NT2/D1 (cell line): ENCODE results near the gene ZBTB43.

Experiments used
- DNase-seq: peaks from one replicate; pipeline ENCODE4 v3.0.0-alpha.2; 2011; ENCODE audit warnings: low read depth, low spot score
- H3K27me3 ChIP-seq: 2 replicates; pipeline ENCODE4 v1.6.0; 2011; ENCODE audit warnings: mild to moderate bottlenecking; ENCODE audit not compliant: insufficient read length, insufficient read depth
- H3K36me3 ChIP-seq: 2 replicates; pipeline ENCODE4 v1.6.1; 2011; ENCODE audit warnings: mild to moderate bottlenecking, low read length, mixed read lengths; ENCODE audit not compliant: insufficient read depth, insufficient read length
- H3K4me1 ChIP-seq: 2 replicates; pipeline ENCODE4 v1.5.1; 2011; ENCODE audit not compliant: insufficient read depth, insufficient read length
- H3K4me3 ChIP-seq: 2 replicates; pipeline ENCODE4 v1.5.1; 2011; ENCODE audit warnings: low read depth; ENCODE audit not compliant: insufficient read length
- H3K9ac ChIP-seq: 2 replicates; pipeline ENCODE4 v1.6.0; 2011; ENCODE audit warnings: low read depth; ENCODE audit not compliant: insufficient read length
- H3K9me3 ChIP-seq: 2 replicates; pipeline ENCODE4 v1.5.1; 2011; ENCODE audit warnings: mild to moderate bottlenecking, low read length; ENCODE audit not compliant: insufficient read depth
- SUZ12 ChIP-seq: IDR thresholded peaks from 2 replicates; pipeline ENCODE4 v1.6.1; 2011; ENCODE audit not compliant: insufficient read length, insufficient read depth; ENCODE audit errors: extremely low read depth
- YY1 ChIP-seq: IDR thresholded peaks from 2 replicates; pipeline ENCODE4 v1.6.1; 2011; ENCODE audit not compliant: insufficient read length, insufficient read depth
- ZNF274 ChIP-seq: IDR thresholded peaks from 2 replicates; pipeline ENCODE4 v1.6.1; 2011; ENCODE audit warnings: mild to moderate bottlenecking, low read depth, low read length

The ZBTB43 gene

GRCh38 chr9:126833020-126833419 is 28.2 kb downstream of the ZBTB43 start:
- TF ChIP-seq YY1 = no peak
- no peak for TF ChIP-seq SUZ12
- no peak for TF ChIP-seq ZNF274
- no peaks in the 10 kb centered on the region for H3K9me3 ChIP-seq
- no peak overlapping the region for H3K4me3 ChIP-seq
- no peaks in the 10 kb centered on the region for H3K4me1 ChIP-seq
- peaks cover 51% of the 10 kb centered on the region for H3K36me3 ChIP-seq
- no peaks in the 10 kb centered on the region for H3K27me3 ChIP-seq
- DNase-seq = no peak
- no peak overlapping the region for H3K9ac ChIP-seq

- no peak overlapping the region for H3K9ac ChIP-seq
- H3K9me3 ChIP-seq = no peaks in the 10 kb centered on the region
- TF ChIP-seq SUZ12 = no peak
- TF ChIP-seq YY1 = no peak
- no peak for TF ChIP-seq ZNF274
- no peaks in the 10 kb centered on the region for H3K27me3 ChIP-seq
- H3K4me1 ChIP-seq = no peaks in the 10 kb centered on the region
- no peak overlapping the region for H3K4me3 ChIP-seq
- peaks cover 56% of the 10 kb centered on the region for H3K36me3 ChIP-seq
- DNase-seq = no peak
These were observed 29.0 kb downstream of the ZBTB43 start for GRCh38 chr9:126833710-126834345.

DNA sequence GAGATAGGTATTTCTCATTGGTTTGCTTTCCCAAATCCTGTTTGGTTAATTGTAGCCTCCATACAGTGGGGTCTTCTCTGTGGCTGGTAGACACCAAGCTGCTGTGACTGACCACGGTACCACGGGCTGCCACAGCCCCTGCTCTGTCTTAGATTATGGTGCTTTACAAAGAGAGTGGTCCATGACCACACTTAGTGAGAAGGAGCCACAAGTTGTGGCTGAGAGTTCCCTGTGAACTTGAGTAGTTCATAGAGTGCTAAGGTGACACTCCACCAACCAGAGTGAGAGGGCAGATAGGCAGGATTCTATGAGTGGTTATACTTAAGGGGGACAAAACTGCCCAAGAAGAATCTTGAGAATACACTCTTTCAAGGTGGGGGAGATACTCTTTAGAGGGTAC is 29.8 kb downstream of the ZBTB43 start:
- no peak for DNase-seq
- TF ChIP-seq YY1 (no peak), SUZ12 (no peak), ZNF274 (no peak)
- peaks cover 65% of the 10 kb centered on the region for H3K36me3 ChIP-seq

GRCh38 chr9:126836216-126836615 is 31.4 kb downstream of the ZBTB43 start:
- Histone ChIP-seq H3K4me1 (no peaks in the 10 kb centered on the region), H3K4me3 (no peak overlapping the region), H3K9ac (no peak overlapping the region), H3K27me3 (no peaks in the 10 kb centered on the region), H3K9me3 (no peaks in the 10 kb centered on the region), H3K36me3 (peaks cover 59% of the 10 kb centered on the region)
- DNase-seq = no peak
- no peak for TF ChIP-seq YY1
- TF ChIP-seq ZNF274 = no peak
- no peak for TF ChIP-seq SUZ12

More for the DNA sequence above, 29.8 kb downstream of the ZBTB43 start:
- no peak overlapping the region for H3K4me3 ChIP-seq
- no peak overlapping the region for H3K9ac ChIP-seq
- H3K9me3 ChIP-seq = no peaks in the 10 kb centered on the region
- no peaks in the 10 kb centered on the region for H3K27me3 ChIP-seq
- no peaks in the 10 kb centered on the region for H3K4me1 ChIP-seq

DNA sequence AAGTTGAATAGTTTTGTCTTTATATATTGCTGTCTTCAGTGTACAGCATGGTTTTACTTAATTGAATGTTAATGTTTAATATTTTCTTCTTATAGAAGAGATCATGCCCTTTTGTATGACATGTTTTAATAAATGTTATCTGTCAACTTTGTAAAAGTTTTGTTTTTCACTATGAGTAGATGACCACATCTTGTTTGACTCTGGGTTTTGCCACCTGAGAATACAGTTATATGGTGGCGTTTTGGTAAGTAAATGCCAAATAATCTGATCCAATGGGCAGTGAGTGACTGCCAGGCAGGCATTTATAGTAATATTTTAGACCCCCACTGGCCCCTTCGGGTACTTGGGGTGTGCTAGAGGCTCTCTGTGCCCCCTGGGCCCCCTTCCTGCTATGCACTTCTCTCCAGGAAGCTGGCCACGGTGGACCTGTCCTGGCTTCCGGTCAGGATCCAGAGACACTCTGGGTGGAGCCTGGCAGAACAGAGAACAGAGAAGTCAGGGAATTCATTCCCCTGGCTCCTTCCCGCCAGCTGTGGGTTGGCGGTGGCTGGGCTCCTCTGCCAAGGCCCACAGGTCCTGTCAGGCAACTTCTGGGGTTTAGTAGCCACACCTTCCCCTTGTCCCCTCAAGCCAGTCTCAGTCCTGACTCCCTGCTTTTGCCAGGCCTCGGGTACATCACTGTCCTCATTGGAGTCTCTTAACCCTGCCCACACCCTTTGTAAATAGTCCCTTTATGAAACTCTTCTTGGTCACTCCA is 33.4 kb downstream of the ZBTB43 start:
- Histone ChIP-seq H3K27me3 (no peaks in the 10 kb centered on the region), H3K9me3 (no peaks in the 10 kb centered on the region), H3K4me1 (no peaks in the 10 kb centered on the region), H3K4me3 (no peak overlapping the region), H3K9ac (no peak overlapping the region), H3K36me3 (peaks cover 46% of the 10 kb centered on the region)
- TF ChIP-seq SUZ12 (no peak), YY1 (no peak), ZNF274 (no peak)
- DNase-seq = no peak

DNA sequence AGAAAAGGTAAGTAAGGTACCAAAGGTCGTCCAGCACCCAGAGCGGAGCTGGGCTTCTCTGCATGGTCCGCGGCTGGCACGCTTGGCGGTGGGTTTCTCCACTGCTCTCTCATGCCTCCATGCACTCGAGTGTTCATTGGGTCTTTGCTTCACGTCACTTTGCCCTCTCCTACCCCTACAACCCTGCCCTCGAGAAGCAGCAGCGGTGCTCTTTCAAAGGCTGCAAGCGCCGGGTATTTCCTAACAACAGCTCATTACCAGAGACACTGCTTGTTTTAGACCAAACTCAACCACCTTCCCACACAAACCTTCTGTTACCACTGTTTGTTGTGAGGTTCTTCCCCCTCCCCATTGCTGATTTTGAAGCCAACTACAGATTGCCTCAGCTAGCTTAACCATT is 34.1 kb downstream of the ZBTB43 start:
- Histone ChIP-seq H3K4me3 (no peak overlapping the region), H3K36me3 (peaks cover 39% of the 10 kb centered on the region), H3K4me1 (no peaks in the 10 kb centered on the region), H3K27me3 (no peaks in the 10 kb centered on the region), H3K9ac (no peak overlapping the region), H3K9me3 (no peaks in the 10 kb centered on the region)
- DNase-seq = no peak
- TF ChIP-seq SUZ12 (no peak), ZNF274 (no peak), YY1 (no peak)

DNA sequence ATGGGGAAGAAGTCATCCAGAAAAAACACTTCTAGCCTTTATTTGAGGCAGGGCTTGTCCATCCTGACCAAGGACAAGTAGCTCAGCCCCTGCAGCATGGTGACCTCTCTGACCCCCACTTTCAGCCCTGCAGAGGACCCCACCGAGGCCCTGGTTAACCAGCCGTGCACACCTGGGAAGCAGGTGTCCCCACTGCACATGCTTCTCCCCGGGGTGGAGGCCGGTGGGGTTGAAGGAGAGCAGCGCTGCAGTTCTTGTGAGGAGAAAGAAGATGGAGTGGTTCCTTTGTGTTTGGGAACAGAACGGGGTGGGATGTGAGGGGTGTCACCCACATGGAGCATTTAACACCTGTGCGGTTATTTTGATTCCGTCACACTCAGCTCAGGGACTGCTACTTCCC is 34.5 kb downstream of the ZBTB43 start:
- TF ChIP-seq YY1 = no peak
- TF ChIP-seq SUZ12 = no peak
- no peak for TF ChIP-seq ZNF274
- no peak overlapping the region for H3K9ac ChIP-seq
- no peak overlapping the region for H3K4me3 ChIP-seq
- H3K9me3 ChIP-seq = no peaks in the 10 kb centered on the region
- no peaks in the 10 kb centered on the region for H3K27me3 ChIP-seq
- H3K36me3 ChIP-seq = peaks cover 37% of the 10 kb centered on the region
- no peak for DNase-seq
- H3K4me1 ChIP-seq = no peaks in the 10 kb centered on the region
